Measurements from ENCODE around the gene NUDT16L1. TPM values are rescaled to one million over a fixed set of nuclear protein-coding genes. Genes with fewer than 3 reads are reported as not detected.
"Not testable (repeated sequence)": the region's sequence is repeated elsewhere in the genome, so short reads cannot be mapped to it uniquely, and the experiment has no call there.

The NUDT16L1 gene
- total RNA-seq, 1 donor from 2014 or later: 24.0 TPM

GRCh38 chr16:4650443-4651074 is 42.8 kb upstream of the NUDT16L1 start:
- DNase-seq (peak; percentile 77), ATAC-seq (peak; percentile 40)
- H3K27me3 ChIP-seq; H3K9me3 ChIP-seq; H3K27ac ChIP-seq; H3K4me3 ChIP-seq; intact Hi-C loops (cut with DNase I): not testable (repeated sequence)
- peak; percentile 72 for TF ChIP-seq CTCF (IDR thresholded peaks at IDR 0.05)
- peaks cover 51% of the 10 kb centered on the region for H3K36me3 ChIP-seq
- peaks cover 26% of the 10 kb centered on the region for H3K4me1 ChIP-seq

- DNase-seq (no peak), ATAC-seq (no peak)
- Histone ChIP-seq H3K36me3 (peaks cover 59% of the 10 kb centered on the region), H3K27ac (peak overlapping the region; percentile 77), H3K9me3 (no peaks in the 10 kb centered on the region), H3K4me3 (no peak overlapping the region), H3K4me1 (peaks cover 29% of the 10 kb centered on the region), H3K27me3 (no peaks in the 10 kb centered on the region)
- no peak for TF ChIP-seq CTCF (IDR thresholded peaks at IDR 0.05)
- intact Hi-C loops (cut with DNase I): no loop called here
Observed at GRCh38 chr16:4651827-4652226, 41.5 kb upstream of the NUDT16L1 start.

GRCh38 chr16:4652561-4652960 is 40.8 kb upstream of the NUDT16L1 start:
- TF ChIP-seq CTCF (IDR thresholded peaks at IDR 0.05): no peak
- Histone ChIP-seq H3K4me3 (no peak overlapping the region), H3K36me3 (peaks cover 67% of the 10 kb centered on the region), H3K4me1 (peaks cover 29% of the 10 kb centered on the region), H3K27me3 (no peaks in the 10 kb centered on the region), H3K27ac (peak overlapping the region; percentile 77), H3K9me3 (no peaks in the 10 kb centered on the region)
- DNase-seq (no peak), ATAC-seq (no peak)
- intact Hi-C loops (cut with DNase I): no loop called here

GRCh38 chr16:4654011-4654963 is 39.1 kb upstream of the NUDT16L1 start:
- H3K9me3 ChIP-seq: no peaks in the 10 kb centered on the region
- ATAC-seq (peak; percentile 79), DNase-seq (peak; percentile 90)
- H3K27me3 ChIP-seq: no peaks in the 10 kb centered on the region
- peaks cover 83% of the 10 kb centered on the region for H3K36me3 ChIP-seq
- no peak for TF ChIP-seq CTCF (IDR thresholded peaks at IDR 0.05)
- no peak overlapping the region for H3K4me3 ChIP-seq
- intact Hi-C loops (cut with DNase I): no loop called here
- peak overlapping the region; percentile 77 for H3K27ac ChIP-seq
- peaks cover 29% of the 10 kb centered on the region for H3K4me1 ChIP-seq

- intact Hi-C loops (cut with DNase I): no loop called here
- TF ChIP-seq CTCF (IDR thresholded peaks at IDR 0.05): no peak
- ATAC-seq: no peak
- no peak for DNase-seq
- no peaks in the 10 kb centered on the region for H3K27me3 ChIP-seq
- peak overlapping the region; percentile 77 for H3K27ac ChIP-seq
- H3K4me3 ChIP-seq: no peak overlapping the region
- peaks cover 31% of the 10 kb centered on the region for H3K4me1 ChIP-seq
- H3K9me3 ChIP-seq: no peaks in the 10 kb centered on the region
- H3K36me3 ChIP-seq: peaks cover 83% of the 10 kb centered on the region
Observed at GRCh38 chr16:4654964-4655590, 38.3 kb upstream of the NUDT16L1 start.

Data from upper lobe of right lung (tissue), 1 donor.